GM20431 (cell line): Measurements from ENCODE around the gene C5orf52.

ENCODE experiments used
- in situ Hi-C: fragments of 300-500 bp; cut with MseI, MboI; formaldehyde crosslinking; loops from one replicate; pipeline ENCODE4 v1.15.0; 2020; ENCODE audit warnings: low sequenced_read_pairs; ENCODE audit not compliant: unreplicated experiment

The C5orf52 gene

GRCh38 chr5:157670662-157671591 is at the start of gene C5orf52:
Gene C5orf52 (plus strand): TSS chr5:157671533. CDS start chr5:157671615, 82 bp downstream.
- in situ Hi-C loops, result no loop called here

GRCh38 chr5:157624144-157624543 is 47.2 kb upstream of the C5orf52 start:
- in situ Hi-C loops, result no loop called here

DNA sequence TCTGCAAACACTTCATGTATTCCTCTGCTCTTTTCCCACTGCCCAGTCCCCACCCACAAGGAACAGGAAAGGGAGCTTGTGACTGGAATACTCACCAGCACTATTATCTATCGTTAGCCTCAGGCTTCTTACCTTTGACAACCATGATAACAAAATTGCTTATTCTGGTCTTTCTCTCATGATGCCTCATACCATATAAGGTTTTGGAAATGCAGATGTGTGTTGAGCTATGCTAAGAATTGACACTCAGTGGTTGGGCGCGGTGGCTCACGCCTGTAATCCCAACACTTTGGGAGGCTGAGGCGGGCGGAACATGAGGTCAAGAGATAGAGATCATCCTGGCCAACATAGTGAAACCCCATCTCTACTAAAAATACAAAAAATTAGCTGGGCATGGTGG is 44.5 kb upstream of the C5orf52 start:
- in situ Hi-C loops, result no loop called here

DNA sequence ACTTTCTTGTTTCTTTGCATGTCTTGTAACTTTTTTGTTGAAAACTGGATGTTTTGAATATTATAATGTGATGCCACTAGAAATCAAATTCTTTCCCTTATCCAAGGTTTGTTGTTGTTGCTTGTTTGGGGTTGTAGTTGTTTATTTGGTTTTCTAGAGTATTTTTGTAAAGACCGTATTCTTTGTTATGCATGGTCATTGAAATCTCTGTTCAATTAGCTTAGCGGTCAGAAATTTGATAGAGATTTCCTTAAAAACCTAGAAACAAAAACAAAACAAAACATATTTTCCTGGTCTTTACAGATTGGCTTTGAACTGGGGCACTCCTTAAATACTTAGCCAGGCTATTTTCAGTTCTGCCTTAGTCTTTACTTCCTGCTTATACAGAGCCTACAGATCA is 41.0 kb upstream of the C5orf52 start:
- in situ Hi-C loops, result no loop called here

GRCh38 chr5:157640406-157641066 is 30.8 kb upstream of the C5orf52 start:
- in situ Hi-C loops, result no loop called here

DNA sequence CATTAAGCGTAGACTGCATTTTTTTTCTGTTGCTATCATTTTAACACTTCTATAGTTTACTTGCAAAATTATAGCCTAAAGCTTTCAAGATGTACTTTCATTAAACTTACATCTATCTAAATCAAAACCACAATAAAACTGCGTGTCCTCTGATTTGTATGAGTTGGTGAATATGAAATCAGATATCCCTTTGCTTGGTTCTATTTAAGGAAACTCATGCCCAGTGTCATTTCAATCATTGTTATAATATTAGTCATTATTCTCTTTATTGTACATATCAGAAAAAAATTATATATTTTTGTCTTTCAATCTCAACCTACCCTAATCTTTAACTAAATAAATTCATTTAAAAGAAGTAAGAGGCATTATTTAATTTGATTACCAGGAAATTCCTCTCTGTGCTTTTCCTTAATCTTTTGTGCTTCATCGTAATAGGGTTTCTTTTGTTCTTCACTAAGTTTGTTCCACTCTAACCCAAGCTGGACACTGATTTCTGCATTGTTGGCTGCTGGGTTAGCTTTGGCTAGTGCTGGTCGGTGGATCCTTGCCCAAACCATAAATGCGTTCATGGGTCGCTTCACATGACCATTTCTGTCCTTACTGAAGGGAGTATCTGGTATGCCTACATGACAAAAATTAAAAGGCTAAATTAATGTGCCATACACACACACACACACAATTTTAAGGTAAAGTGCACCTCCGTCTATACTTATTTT is 22.9 kb upstream of the C5orf52 start:
- in situ Hi-C loops, result no loop called here

GRCh38 chr5:157649101-157649500 is 22.2 kb upstream of the C5orf52 start:
- in situ Hi-C loops, result no loop called here

DNA sequence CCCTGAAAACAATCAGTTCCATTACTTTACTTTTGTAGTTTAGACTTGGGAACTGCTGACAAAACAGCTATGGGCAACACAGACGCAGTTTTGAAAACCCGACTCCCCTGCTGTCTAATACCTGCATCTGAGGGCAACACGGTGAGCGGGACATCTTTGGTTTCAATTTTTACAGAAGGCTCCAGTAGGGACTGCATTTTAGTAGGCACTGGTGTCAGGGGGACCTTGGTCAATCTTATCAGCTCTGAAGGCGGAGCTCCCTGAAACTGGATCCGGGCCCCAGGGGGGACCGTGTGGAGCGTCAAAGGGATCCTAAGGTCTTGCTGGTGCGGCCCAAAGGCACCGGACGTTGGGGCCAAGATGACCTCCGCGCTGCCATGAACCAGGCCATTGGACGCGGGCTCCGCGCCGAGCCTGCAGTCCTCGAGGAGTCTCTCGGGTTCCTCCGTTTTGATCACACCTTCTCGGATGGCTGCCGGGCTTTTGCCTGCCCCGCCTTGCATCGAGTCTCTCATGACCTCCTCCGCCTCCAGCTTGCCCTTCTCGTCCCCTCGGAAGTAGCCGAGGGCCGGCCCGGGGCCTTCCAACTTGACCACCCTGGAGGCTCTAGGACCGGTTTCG is 20.2 kb upstream of the C5orf52 start:
- in situ Hi-C loops, result no loop called here

DNA sequence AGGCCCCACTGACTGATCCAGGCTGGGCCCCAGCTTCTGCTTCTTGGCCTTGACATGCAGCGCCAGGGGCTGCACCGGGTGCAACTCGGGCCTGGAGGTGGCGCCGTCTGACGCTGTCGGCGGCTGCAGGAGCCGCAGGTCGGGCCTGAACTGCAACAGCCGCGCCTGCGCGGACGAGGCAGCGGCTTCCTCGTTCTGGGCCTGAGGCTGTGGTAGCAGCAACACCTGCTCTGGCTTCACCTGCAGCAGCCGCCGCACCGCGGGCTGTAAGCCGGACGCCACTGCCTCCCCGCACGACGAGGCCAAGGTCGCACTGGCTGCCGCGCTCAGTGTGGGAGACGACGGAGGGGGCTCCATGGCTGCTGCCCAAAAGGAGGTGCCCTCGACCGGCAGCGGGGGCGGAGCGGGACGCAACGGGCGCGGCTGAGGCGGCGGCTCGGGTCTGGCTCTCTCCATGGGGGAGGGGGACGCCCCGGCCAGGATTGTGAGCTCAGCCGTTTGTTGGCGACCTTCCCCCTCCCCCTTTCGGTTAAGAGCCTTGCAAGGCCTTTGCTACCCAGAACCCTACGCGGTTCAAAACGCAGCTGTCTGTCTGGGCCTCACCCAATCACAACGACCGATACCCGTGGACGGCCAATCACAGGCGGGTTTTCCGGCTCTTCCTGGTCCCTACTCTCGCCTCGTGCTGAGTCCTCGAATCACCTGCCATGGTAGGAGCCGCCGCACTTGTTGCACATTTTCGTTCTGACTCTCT is 19.5 kb upstream of the C5orf52 start:
- in situ Hi-C loops, result no loop called here

GRCh38 chr5:157652377-157652692 is 19.0 kb upstream of the C5orf52 start, which contains the start of gene SOX30:
Gene SOX30 (minus strand): TSS chr5:157652438. CDS start chr5:157652078, 360 bp downstream.
- in situ Hi-C loops, result no loop called here

DNA sequence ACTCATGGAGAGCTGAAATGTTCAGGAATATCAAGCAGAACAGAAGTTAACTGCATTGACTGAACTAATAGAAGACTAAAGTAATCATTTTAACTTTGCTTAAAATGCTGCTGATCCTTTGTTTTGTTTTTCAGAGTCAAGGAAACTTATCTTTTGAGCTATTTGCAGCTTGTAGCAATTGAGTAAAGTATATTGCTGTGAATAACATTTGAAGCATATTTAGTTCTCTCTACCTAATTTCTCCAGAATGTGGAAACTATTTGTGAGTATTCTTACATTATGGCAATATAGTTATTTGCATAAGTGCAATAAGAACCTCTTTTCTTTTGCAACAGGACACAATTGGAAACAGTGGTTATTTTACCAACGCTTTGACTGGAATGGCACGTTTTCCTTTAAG is 13.8 kb upstream of the C5orf52 start:
- in situ Hi-C loops, result no loop called here

- in situ Hi-C loops, result no loop called here
Observed at GRCh38 chr5:157658893-157659292, 12.4 kb upstream of the C5orf52 start.

GRCh38 chr5:157659868-157660660 is 11.3 kb upstream of the C5orf52 start:
- in situ Hi-C loops, result no loop called here

GRCh38 chr5:157665467-157666070 is 5.8 kb upstream of the C5orf52 start:
- in situ Hi-C loops, result no loop called here

DNA sequence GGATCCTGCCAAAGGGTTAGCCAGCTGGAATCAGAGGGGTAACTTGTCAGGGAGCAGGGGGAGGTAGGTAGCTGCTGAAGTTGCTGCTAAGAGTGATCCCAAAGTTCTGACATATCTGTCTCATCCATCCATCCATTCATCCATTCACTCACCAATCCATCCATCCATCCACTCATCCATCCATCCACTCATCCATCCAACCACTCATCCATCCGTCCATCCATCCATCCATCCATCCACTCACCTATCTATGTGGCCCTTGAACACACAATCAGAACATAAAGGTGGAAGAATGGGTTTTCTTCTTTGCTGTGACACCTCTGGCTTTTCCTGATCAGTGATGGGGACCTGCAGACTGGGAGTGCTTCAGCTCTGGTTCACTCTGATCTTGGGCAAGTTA is 3.0 kb upstream of the C5orf52 start:
- in situ Hi-C loops, result no loop called here

DNA sequence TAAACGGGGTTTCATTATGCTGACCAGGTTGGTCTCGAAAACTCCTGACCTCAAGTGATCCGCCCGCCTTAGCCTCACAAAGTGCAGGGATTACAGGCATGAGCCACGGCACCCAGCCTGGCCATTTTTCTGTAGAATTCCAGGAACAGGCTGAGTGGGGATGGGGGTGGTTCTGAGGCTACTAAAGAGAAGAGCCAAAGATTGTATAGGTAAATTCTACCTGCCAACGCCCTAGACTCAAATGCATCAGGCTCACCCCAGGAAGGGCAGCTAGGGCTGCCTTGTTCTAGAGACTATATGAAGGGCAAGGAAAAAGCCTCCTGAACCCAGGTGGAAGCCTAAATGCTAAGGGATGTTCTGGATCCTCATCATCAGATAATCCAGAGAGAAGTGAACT is 1.6 kb upstream of the C5orf52 start:
- in situ Hi-C loops, result no loop called here

- in situ Hi-C loops, result no loop called here
Observed at GRCh38 chr5:157671592-157672330, 428 bp downstream of the C5orf52 start.

DNA sequence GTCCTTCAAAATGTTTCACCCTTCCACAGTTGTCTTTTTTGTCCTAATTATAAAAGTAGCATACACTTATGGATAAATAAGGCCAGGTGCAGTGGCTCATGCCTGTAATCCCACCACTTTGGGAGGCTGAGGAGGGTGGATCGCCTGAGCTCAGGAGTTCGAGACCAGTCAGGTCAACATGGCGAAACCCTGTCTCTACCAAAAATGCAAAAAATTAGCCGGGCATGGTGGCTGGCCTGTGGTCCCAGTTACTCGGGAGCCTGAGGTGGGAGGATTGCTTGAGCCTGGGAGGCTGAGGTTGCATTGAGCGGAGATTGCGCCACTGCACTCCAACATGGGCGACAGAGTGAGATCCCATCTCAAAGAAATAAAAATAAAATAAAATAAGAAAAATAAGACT is 1.6 kb downstream of the C5orf52 start:
- in situ Hi-C loops, result no loop called here
